Erythroblast (primary cell): ENCODE results near the gene MTRF1.

Experiments used
- GATA1 ChIP-seq: IDR thresholded peaks from 2 replicates; pipeline ENCODE4 v1.6.1; 2011; ENCODE audit warnings: low read depth, mild to moderate bottlenecking, control low read depth, low read length, moderate library complexity
- POLR2A ChIP-seq: IDR thresholded peaks from 2 replicates; pipeline ENCODE4 v1.6.1; 2011; ENCODE audit warnings: mild to moderate bottlenecking, low read length

- no peak for TF ChIP-seq POLR2A
- TF ChIP-seq GATA1: no peak
Measured at GRCh38 chr13:41193469-41193868, 69.9 kb downstream of the MTRF1 start.
